Measurements from ENCODE around the gene TK1. TPM values are rescaled to one million over a fixed set of nuclear protein-coding genes. Genes with fewer than 3 reads are reported as not detected.

TK1 gene, protein sequence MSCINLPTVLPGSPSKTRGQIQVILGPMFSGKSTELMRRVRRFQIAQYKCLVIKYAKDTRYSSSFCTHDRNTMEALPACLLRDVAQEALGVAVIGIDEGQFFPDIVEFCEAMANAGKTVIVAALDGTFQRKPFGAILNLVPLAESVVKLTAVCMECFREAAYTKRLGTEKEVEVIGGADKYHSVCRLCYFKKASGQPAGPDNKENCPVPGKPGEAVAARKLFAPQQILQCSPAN
- total RNA-seq (2022; extraction: Qiagen RNA extraction; ENCODE audit: low read depth): 194 to 287 TPM (median 233 TPM) in 5 replicates

DNA sequence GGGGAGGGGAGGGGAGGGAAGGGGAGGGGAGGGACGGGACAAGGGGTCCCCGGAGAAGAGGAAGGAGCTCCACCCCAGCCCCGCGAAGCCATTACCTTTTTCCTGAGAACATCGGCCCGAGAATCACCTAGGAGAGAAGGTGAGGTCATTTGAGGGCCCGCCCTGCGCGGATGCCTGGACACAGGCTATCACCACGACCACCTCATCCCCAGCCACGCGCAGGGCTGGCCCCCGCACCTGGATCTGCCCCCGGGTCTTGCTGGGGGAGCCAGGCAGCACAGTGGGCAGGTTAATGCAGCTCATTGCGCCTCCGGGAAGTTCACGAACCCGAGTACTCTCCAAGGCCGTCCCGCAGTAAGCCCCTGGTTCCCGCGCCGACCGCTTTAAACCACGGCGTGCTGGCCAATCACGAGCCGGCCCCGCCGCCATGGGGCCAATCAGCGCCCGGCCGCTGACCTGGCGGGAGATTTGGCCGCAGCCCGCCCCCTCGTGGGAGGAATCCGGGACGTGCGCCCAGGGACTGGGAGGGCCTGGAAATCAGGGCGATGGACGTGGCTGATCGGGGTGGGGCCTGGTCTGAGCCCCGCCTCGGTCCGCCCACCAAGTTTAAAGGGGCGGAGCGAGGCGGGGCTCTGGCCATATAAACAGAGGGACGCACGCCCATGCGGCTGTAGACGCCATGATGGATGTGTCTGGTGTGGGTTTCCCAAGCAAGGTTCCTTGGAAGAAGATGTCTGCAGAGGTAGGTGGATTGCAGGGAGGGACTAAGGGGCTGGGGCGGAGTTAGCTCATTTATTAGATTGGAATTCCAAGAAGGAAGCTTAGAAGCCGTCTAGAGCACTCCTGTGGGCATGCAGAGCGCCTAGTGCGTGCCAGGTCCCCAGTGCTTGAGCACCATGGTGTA is at the start of gene TK1, which contains the start of gene AFMID:
Gene TK1, minus strand, starts transcription at position 361 of the 904 bp plus-strand sequence. Its CDS starts 58 bp downstream, at position 303.
Gene AFMID, plus strand, starts transcription at position 671 of the 904 bp plus-strand sequence. Its CDS starts 9 bp downstream, at position 680.

DNA sequence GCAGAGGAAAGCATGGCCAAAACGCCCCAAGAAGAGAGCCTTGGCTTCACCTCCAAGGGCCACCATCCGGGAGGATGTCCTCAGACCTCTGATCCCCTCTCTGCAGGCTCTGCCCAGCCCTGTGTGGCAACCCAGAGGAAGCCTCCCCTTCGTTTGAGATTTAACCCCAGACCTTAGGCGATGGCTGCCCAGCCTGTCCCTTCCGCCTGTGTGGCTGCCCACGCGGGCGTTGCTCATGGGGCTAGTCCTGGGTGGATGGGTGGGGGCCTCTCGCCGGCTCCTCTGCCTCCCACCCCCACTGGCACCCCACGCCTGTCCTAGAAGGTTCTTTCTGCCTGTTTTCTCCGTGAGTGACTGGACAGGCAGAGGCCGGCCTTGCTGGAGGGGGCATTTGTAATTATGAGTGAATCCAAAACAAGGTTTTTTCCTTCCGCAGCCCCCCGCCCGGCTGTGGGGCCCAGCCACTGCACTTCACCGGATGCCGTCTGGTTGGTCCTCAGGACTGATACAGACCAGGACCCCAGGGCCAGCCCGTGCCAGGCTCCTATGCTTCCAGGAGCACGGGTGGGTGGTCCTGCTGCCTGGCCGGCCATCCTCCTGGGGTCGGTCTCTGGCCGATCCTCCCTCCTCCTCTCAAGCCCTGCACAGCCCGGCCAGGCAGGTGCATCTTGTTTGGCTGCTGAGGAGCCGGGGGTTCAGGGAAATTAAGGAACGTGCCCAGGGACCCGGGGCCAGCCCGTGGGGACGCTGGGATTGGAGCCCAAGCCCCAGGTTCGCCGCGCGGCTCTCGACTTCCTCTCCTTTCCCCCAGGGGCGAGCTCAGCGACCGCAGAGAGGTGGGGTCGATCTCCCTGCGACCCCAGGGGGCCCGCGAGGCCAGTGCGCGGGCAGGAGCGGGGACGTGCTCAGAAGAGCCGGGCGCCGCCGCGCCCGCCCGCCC is 44.4 kb upstream of the TK1 start, which contains the start of gene TMEM235:
Gene TMEM235, plus strand, starts transcription at position 636 of the 940 bp plus-strand sequence. CDS start 393 bp downstream, outside the sequence.

DNA sequence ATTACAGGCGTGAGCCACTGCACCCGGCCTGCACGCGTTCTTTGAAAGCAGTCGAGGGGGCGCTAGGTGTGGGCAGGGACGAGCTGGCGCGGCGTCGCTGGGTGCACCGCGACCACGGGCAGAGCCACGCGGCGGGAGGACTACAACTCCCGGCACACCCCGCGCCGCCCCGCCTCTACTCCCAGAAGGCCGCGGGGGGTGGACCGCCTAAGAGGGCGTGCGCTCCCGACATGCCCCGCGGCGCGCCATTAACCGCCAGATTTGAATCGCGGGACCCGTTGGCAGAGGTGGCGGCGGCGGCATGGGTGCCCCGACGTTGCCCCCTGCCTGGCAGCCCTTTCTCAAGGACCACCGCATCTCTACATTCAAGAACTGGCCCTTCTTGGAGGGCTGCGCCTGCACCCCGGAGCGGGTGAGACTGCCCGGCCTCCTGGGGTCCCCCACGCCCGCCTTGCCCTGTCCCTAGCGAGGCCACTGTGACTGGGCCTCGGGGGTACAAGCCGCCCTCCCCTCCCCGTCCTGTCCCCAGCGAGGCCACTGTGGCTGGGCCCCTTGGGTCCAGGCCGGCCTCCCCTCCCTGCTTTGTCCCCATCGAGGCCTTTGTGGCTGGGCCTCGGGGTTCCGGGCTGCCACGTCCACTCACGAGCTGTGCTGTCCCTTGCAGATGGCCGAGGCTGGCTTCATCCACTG is 27.3 kb upstream of the TK1 start, which contains the start of gene BIRC5:
Gene BIRC5, plus strand, starts transcription at position 238 of the 690 bp plus-strand sequence. Its CDS starts 64 bp downstream, at position 302.

DNA sequence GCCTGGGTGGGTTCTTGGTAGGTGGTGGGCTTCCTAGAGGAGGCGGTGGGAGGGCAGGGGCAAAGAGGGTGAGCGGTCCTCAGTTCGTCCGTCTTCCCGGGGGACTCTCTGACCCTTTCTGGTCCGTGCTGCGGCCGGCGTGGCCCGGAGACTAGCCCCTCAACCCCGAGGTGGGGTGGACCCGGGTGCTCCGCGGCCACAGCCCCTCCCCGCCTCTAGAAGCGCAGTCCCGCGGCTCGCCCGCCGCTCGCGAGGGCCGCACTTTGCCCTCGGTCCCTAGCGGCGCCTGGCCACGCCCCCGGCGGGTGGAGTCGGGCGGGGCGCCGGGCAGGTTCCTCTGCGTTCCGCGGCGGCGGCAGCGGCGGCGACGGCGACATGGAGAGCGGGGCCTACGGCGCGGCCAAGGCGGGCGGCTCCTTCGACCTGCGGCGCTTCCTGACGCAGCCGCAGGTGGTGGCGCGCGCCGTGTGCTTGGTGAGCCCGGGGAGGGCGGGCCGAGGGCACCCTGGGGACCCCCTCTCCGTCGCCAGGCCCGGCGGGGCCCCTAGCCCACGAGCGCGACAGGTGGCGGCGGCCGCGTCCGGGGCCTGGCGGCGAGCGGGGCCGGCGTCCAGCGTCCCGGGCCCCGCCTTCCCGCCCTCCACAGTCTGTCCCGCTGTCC is 18.5 kb downstream of the TK1 start, which contains the start of gene SYNGR2:
Gene SYNGR2, plus strand, starts transcription at position 340 of the 661 bp plus-strand sequence. Its CDS starts 36 bp downstream, at position 376.

DNA sequence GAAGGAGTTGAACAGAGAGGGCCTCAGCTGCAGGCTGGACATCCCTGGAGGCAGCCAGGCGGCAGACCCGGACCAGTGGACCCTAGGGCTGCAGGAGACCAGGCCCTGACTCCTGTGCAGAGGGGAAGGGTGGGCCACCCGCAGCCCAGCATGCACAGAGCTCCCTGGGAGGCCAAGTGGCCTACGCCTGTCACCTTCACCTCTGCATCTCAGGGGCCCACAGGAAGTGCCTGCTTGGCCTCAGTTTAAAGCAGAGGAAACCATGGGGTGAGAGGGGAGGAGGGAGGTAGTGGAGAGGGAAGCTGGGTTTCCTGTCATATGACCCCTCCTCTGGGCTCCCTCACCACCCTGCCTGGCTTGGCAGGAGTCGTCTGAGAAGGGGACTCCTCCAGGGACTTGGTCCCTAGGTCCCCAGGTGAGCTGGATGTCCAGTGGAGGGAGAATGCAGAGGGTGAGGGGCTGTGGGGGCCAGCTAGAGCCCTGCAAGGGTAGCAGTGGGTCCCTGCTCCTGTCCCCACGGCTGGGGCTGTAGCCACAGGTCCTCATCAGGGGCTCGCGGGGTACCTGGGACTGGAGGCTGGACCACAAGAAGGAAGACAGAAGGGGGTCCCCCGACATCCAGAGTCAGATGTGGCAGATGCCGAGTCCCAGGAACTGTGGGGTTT is 56.3 kb downstream of the TK1 start, which contains the start of gene TMC8:
Gene TMC8, plus strand, starts transcription at position 335 of the 665 bp plus-strand sequence. CDS start 818 bp downstream, outside the sequence.

DNA sequence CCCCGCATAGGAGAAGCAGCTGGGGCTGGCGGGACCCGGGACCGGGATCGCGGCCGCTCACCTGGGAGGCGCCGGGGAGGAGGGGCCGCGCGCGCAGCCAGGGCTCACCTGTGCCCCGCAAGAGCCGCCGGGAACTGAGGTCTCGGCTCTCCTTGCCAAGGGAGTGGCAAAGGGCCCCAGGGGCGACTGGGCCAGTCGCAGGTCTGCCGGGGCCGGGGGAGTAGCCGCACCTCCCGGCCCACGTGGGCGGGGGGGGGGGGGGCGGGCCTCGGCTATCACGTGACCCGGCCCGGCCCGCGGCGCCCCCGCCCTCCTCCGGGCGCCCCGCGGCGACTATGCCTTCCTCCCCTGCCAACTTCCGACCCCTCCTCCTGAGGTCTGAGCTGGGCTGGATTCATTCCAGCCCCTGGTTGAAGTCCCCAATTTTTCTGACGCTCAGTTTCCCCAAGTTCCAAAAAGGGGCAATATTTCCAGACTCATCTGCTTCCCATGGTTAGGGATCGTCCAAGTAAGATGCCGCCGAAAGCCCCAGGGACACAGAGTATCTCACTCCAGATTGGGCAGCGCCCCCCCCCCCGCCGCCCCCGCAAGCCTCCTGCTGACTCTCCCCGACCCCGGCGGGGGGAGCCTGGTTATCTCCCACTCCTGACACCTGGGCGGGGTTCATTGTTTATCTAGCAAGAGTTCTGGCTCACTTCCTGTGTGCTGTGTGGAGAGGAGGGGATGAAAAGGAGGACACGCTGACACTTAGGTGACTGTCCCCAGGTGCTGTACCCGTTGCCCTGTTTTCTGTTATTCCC is 58.1 kb downstream of the TK1 start, which contains the start of gene TMC6:
Gene TMC6, minus strand, starts transcription at position 205 of the 800 bp plus-strand sequence. CDS start 1,923 bp downstream, outside the sequence.

Other genes starting within 250 kb of the TK1 start
- gene TNRC6C, start 228.3 kb downstream of the TK1 start, total RNA-seq (2022; extraction: Qiagen RNA extraction; ENCODE audit: low read depth): 2.1 to 3.0 TPM (median 2.7 TPM) in 5 replicates
- 6.3 to 12.5 TPM (median 10.1 TPM) in 5 replicates for gene TMC6, start 58.3 kb downstream of the TK1 start, total RNA-seq (2022; extraction: Qiagen RNA extraction; ENCODE audit: low read depth)
- 0.28 to 0.68 TPM (median 0.48 TPM) in 5 replicates for gene TMC8, start 56.3 kb downstream of the TK1 start, total RNA-seq (2022; extraction: Qiagen RNA extraction; ENCODE audit: low read depth)
- gene C17orf99, start 40.7 kb downstream of the TK1 start, total RNA-seq (2022; extraction: Qiagen RNA extraction; ENCODE audit: low read depth): not detected in 5 replicates
- 144 to 217 TPM (median 187 TPM) in 5 replicates for gene SYNGR2, start 18.5 kb downstream of the TK1 start, total RNA-seq (2022; extraction: Qiagen RNA extraction; ENCODE audit: low read depth)
- gene AFMID, start 310 bp upstream of the TK1 start, total RNA-seq (2022; extraction: Qiagen RNA extraction; ENCODE audit: low read depth): 41.4 to 53.0 TPM (median 45.0 TPM) in 5 replicates
- 107 to 112 TPM (median 111 TPM) in 5 replicates for gene BIRC5, start 27.2 kb upstream of the TK1 start, total RNA-seq (2022; extraction: Qiagen RNA extraction; ENCODE audit: low read depth)
- gene TMEM235, start 44.6 kb upstream of the TK1 start, total RNA-seq (2022; extraction: Qiagen RNA extraction; ENCODE audit: low read depth): not detected in 5 replicates
- gene SOCS3, start 173.0 kb upstream of the TK1 start, total RNA-seq (2022; extraction: Qiagen RNA extraction; ENCODE audit: low read depth): 33.4 to 50.1 TPM (median 39.0 TPM) in 5 replicates
- gene PGS1, start 191.6 kb upstream of the TK1 start, total RNA-seq (2022; extraction: Qiagen RNA extraction; ENCODE audit: low read depth): 21.8 to 30.7 TPM (median 26.5 TPM) in 5 replicates